H9 (cell line): ENCODE measurements around the gene CDH23. TPM values are rescaled to one million over a fixed set of nuclear protein-coding genes. Genes with fewer than 3 reads are reported as not detected.

Source experiments
- DNase-seq: peaks from one replicate; pipeline ENCODE4 v3.0.0-alpha.2; 2017
- H2AFZ ChIP-seq: one replicate; pipeline ENCODE4 v1.6.1; 2013; ENCODE audit warnings: mild to moderate bottlenecking, low read length, control low read depth, moderate library complexity
- H2AK5ac ChIP-seq: 2 replicates; pipeline ENCODE4 v1.6.1; 2013; ENCODE audit warnings: low read length, control low read depth, mixed read lengths; ENCODE audit not compliant: insufficient read length
- H2BK120ac ChIP-seq: one replicate; pipeline ENCODE4 v1.6.1; 2013; ENCODE audit warnings: low read depth, mild to moderate bottlenecking, low read length, control low read depth, inconsistent platforms; ENCODE audit not compliant: poor library complexity, severe bottlenecking
- H2BK12ac ChIP-seq: 2 replicates; pipeline ENCODE4 v1.6.1; 2013; ENCODE audit warnings: low read length, control low read depth, mixed read lengths, low read depth; ENCODE audit not compliant: insufficient read length
- H2BK15ac ChIP-seq: 2 replicates; pipeline ENCODE4 v1.6.1; 2013; ENCODE audit warnings: low read depth, low read length, control low read depth
- H2BK20ac ChIP-seq: one replicate; pipeline ENCODE4 v1.6.1; 2013; ENCODE audit warnings: low read depth, mild to moderate bottlenecking, low read length, control low read depth, inconsistent platforms; ENCODE audit not compliant: poor library complexity, severe bottlenecking
- H2BK5ac ChIP-seq: 2 replicates; pipeline ENCODE4 v1.6.1; 2013; ENCODE audit warnings: low read length, control low read depth, mixed read lengths; ENCODE audit not compliant: insufficient read length
- H3K14ac ChIP-seq: 2 replicates; pipeline ENCODE4 v1.6.1; 2013; ENCODE audit warnings: low read length, control low read depth; ENCODE audit not compliant: insufficient read depth
- H3K18ac ChIP-seq: 2 replicates; pipeline ENCODE4 v1.6.1; 2013; ENCODE audit warnings: low read depth, mild to moderate bottlenecking, mixed read lengths, low read length, control low read depth; ENCODE audit not compliant: insufficient read length
- H3K23ac ChIP-seq: 2 replicates; pipeline ENCODE4 v1.6.1; 2013; ENCODE audit warnings: low read length, control low read depth, mixed read lengths, low read depth; ENCODE audit not compliant: insufficient read length
- H3K23me2 ChIP-seq: 2 replicates; pipeline ENCODE4 v1.6.1; 2013; ENCODE audit warnings: low read depth, mild to moderate bottlenecking, mixed read lengths, low read length, control low read depth; ENCODE audit not compliant: insufficient read length, poor library complexity, severe bottlenecking
- H3K27ac ChIP-seq: 2 replicates; pipeline ENCODE4 v1.5.1; 2013; ENCODE audit warnings: low read length, control low read depth, mixed read lengths, low read depth; ENCODE audit not compliant: insufficient read length
- H3K27me3 ChIP-seq: 2 replicates; pipeline ENCODE4 v1.6.1; 2013; ENCODE audit warnings: low read length, control low read depth, inconsistent platforms; ENCODE audit not compliant: insufficient read depth
- H3K4ac ChIP-seq: 2 replicates; pipeline ENCODE4 v1.6.1; 2013; ENCODE audit warnings: low read depth, mild to moderate bottlenecking, control low read depth, inconsistent platforms, low read length, moderate library complexity
- H3K4me1 ChIP-seq: 2 replicates; pipeline ENCODE4 v1.6.1; 2013; ENCODE audit warnings: low read length, control low read depth, inconsistent platforms; ENCODE audit not compliant: insufficient read depth
- H3K4me2 ChIP-seq: 2 replicates; pipeline ENCODE4 v1.6.1; 2013; ENCODE audit warnings: low read length, control low read depth, mixed read lengths; ENCODE audit not compliant: insufficient read length, insufficient read depth
- H3K56ac ChIP-seq: 2 replicates; pipeline ENCODE4 v1.6.1; 2013; ENCODE audit warnings: low read depth, mild to moderate bottlenecking, mixed read lengths, low read length, control low read depth; ENCODE audit not compliant: insufficient read length
- H3K79me1 ChIP-seq: 2 replicates; pipeline ENCODE4 v1.6.1; 2013; ENCODE audit warnings: low read depth, mild to moderate bottlenecking, moderate library complexity, low read length, control low read depth, inconsistent platforms; ENCODE audit not compliant: insufficient read depth, poor library complexity, severe bottlenecking
- H3K79me2 ChIP-seq: 2 replicates; pipeline ENCODE4 v1.6.1; 2013; ENCODE audit warnings: low read length, control low read depth, inconsistent platforms; ENCODE audit not compliant: insufficient read depth
- H3K9ac ChIP-seq: 2 replicates; pipeline ENCODE4 v1.6.1; 2013; ENCODE audit warnings: low read length, control low read depth, mixed read lengths; ENCODE audit not compliant: insufficient read length; ENCODE audit errors: extremely low read depth
- H3K9me3 ChIP-seq: one replicate; pipeline ENCODE4 v1.6.1; 2013; ENCODE audit warnings: low read depth, low read length, inconsistent platforms; ENCODE audit not compliant: control insufficient read depth
- H3T11ph ChIP-seq: one replicate; pipeline ENCODE4 v1.6.1; 2013; ENCODE audit warnings: mild to moderate bottlenecking, low read length, control low read depth, inconsistent platforms
- H4K20me1 ChIP-seq: one replicate; pipeline ENCODE4 v1.6.1; 2013; ENCODE audit not compliant: control insufficient read depth, insufficient read length, insufficient read depth
- H4K5ac ChIP-seq: 2 replicates; pipeline ENCODE4 v1.6.1; 2013; ENCODE audit warnings: low read depth, mild to moderate bottlenecking, mixed read lengths, low read length, control low read depth; ENCODE audit not compliant: insufficient read length
- H4K8ac ChIP-seq: replicated peaks from 2 replicates; pipeline ENCODE4 v1.6.1; 2013; ENCODE audit warnings: low read length, control low read depth, mixed read lengths, low read depth; ENCODE audit not compliant: insufficient read length
- H4K91ac ChIP-seq: 2 replicates; pipeline ENCODE4 v1.6.1; 2013; ENCODE audit warnings: low read depth, mild to moderate bottlenecking, moderate library complexity, mixed read lengths, low read length, control low read depth; ENCODE audit not compliant: insufficient read length
- H3K27ac Mint-ChIP-seq, 3 experiments: 2 replicates in 2 of 3; 3 replicates in 1 of 3; pipeline ENCODE4 v1.8.0; 2020 to 2021; ENCODE audit warnings: mixed read lengths in 3 of 3, mild to moderate bottlenecking in 1 of 3, moderate library complexity in 1 of 3
- H3K27me3 Mint-ChIP-seq: 2 replicates; pipeline ENCODE4 v1.8.0; 2021; ENCODE audit warnings: low read depth, mild to moderate bottlenecking, moderate library complexity, mixed read lengths
- H3K36me3 Mint-ChIP-seq, 3 experiments: 2 replicates in 2 of 3; 3 replicates in 1 of 3; pipeline ENCODE4 v1.8.0; 2020 to 2021; ENCODE audit warnings: low read depth in 3 of 3, mixed read lengths in 3 of 3; ENCODE audit not compliant: insufficient read depth in 1 of 3
- H3K4me1 Mint-ChIP-seq, 2 experiments: 2 replicates each; pipeline ENCODE4 v1.8.0; 2020; ENCODE audit warnings: mixed read lengths in 2 of 2
- H3K4me3 Mint-ChIP-seq, 2 experiments: 2 replicates in 1 of 2; 3 replicates in 1 of 2; pipeline ENCODE4 v1.8.0; 2020 to 2021; ENCODE audit warnings: mild to moderate bottlenecking in 2 of 2, mixed read lengths in 2 of 2, moderate library complexity in 1 of 2
- H3K9me3 Mint-ChIP-seq, 2 experiments: 2 replicates in 1 of 2; 3 replicates in 1 of 2; pipeline ENCODE4 v1.8.0; 2020; ENCODE audit warnings: mild to moderate bottlenecking in 2 of 2, mixed read lengths in 2 of 2, moderate library complexity in 1 of 2
- CTCF ChIP-seq: fragments of 200-600 bp; sonication (generic); conservative IDR thresholded peaks from 3 replicates; pipeline ENCODE4 v1.8.0; 2021; ENCODE audit warnings: antibody characterized with exemption, mild to moderate bottlenecking
- WGBS: extraction: QIAGEN DNeasy Blood & Tissue Kit; methylation state at CpG from one replicate; pipeline ENCODE4 v1.1.7; 2013; ENCODE audit warnings: missing lambda C conversion rate, low lambda C conversion rate, mixed read lengths; ENCODE audit not compliant: insufficient read length; ENCODE audit errors: extremely low coverage; 5-methylcytosine and 5-hydroxymethylcytosine counted together
- total RNA-seq: library from RNA; stranded (reverse); gene quantifications from 2 replicates; pipeline ENCODE4 v1.2.1, GENCODE V29; 2021

CDH23 gene
- total RNA-seq, 1 experiment from 2014 or later, result 2.1 TPM

DNA sequence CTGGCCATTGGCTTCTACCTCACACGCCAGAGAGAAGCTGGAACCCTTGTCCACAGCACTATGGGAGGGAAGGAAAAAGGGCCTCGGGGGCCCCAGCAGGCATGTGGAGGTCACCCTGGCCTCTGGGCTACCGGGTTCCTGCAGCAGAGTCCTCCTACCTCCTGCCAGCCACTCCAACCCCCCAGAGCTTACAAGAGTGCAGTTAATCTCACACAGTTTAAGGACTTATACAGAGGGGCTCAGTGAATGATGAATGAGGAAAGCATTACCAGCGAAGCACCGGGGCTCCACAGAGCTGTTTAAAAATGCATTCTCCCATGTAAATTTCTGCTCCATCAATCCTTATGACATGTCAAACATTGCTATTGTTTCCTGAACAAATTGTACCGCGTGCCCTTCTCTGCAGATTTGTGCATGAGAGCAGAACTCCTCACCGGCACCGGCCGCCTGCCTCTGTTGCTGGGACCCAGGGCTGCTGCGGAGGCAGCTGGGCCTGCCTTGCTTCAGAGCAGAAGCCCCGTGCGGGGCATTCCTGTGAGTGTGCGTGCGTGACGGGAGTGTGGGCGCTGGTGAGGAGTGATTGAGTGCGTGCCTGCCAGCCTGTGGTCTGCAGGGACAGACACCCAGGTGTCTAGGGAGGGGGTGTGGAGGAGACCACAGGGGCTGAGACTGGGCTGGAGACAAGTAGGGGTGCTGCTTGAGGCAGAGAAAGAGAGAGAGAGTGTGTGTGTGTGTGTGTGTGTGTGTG, 270.1 kb downstream of the CDH23 start:
- Histone ChIP-seq H4K8ac (no peak overlapping the region), H2AK5ac (no peak overlapping the region), H3K56ac (no peak overlapping the region), H2BK5ac (no peak overlapping the region), H3K27me3 (no peaks in the 10 kb centered on the region), H2BK20ac (no peak overlapping the region), H3K9me3 (no peaks in the 10 kb centered on the region), H3T11ph (no peak overlapping the region), H3K79me2 (no peaks in the 10 kb centered on the region), H3K14ac (no peak overlapping the region), H2BK12ac (no peak overlapping the region), H3K18ac (no peak overlapping the region), H3K4ac (no peak overlapping the region), H4K20me1 (no peaks in the 10 kb centered on the region), H3K23ac (no peak overlapping the region), H4K5ac (no peak overlapping the region), H3K9ac (no peak overlapping the region), H2BK15ac (no peak overlapping the region), H2AFZ (no peak overlapping the region), H4K91ac (no peak overlapping the region), H3K23me2 (no peaks in the 10 kb centered on the region), H3K79me1 (no peaks in the 10 kb centered on the region), H2BK120ac (no peak overlapping the region), H3K4me1 (no peaks in the 10 kb centered on the region), H3K4me2 (no peak overlapping the region), H3K27ac (no peak overlapping the region)
- H3K4me3 Mint-ChIP-seq, result no peak overlapping the region
- no peak overlapping the region for H3K27ac Mint-ChIP-seq
- H3K4me1 Mint-ChIP-seq, result peaks cover 23 to 47% of the 10 kb centered on the region in 2 experiments
- no peaks in the 10 kb centered on the region for H3K9me3 Mint-ChIP-seq
- no peaks in the 10 kb centered on the region for H3K36me3 Mint-ChIP-seq
- TF ChIP-seq CTCF, result no peak
- no CpG with 5 or more reads among the region's 18 CpGs for WGBS
- DNase-seq, result no peak
- peaks cover 14% of the 10 kb centered on the region for H3K27me3 Mint-ChIP-seq
